ENCODE measurements around the gene SWT1.
"Not testable (repeated sequence)": the region's sequence is repeated elsewhere in the genome, so short reads cannot be mapped to it uniquely, and the experiment has no call there.

- not testable (repeated sequence) for TF ChIP-seq CTCF, POLR2AphosphoS5, POLR2A (IDR thresholded peaks at IDR 0.05)
These were observed 100.4 kb downstream of the SWT1 start for GRCh38 chr1:185257116-185257949.
